Loucy (cell line): ENCODE measurements around the gene PLEKHM2.

Experiments
- EZH2phosphoT487 ChIP-seq: fragments of 200-600 bp; IDR thresholded peaks from 2 replicates; pipeline ENCODE4 v1.6.1; 2018; ENCODE audit warnings: antibody characterized with exemption, mild to moderate bottlenecking, moderate library complexity, borderline replicate concordance
- TF ChIP-seq, protein P1 (sequence below): fragments of 200-600 bp; sonication (generic); conservative IDR thresholded peaks from 2 replicates; pipeline ENCODE4 v1.5.1; 2014; ENCODE audit warnings: mild to moderate bottlenecking, antibody characterized with exemption, low read length

DNA sequence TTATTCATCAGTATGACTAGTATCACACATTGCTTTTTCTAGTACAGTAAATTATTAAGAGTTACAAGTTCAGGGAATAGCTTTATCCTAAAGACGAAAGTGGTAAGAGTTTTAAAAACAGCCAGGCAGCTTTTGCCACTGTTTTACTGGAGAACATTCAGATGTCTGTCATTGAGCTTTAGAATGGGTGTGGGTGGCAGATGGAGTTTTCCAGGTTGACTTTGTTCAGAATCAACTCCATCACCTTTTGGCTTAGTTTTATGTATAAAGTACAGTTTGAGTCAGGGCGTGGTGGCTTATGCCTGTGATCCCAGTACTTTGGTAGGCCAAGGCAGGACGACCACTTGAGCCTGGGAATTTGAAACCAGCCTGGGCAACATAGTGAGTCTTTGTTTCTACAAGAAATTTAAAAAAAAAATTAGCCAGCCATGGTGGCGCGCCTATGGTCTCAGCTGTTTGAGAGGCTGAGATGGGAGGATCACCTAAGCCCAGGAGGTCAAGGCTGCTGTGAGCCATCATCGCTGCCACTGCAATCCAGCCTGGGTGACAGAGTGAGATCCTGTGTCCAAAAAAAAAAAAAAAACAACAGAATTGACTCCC lies 29.9 kb upstream of the PLEKHM2 start:
- TF ChIP-seq, protein P1, sequence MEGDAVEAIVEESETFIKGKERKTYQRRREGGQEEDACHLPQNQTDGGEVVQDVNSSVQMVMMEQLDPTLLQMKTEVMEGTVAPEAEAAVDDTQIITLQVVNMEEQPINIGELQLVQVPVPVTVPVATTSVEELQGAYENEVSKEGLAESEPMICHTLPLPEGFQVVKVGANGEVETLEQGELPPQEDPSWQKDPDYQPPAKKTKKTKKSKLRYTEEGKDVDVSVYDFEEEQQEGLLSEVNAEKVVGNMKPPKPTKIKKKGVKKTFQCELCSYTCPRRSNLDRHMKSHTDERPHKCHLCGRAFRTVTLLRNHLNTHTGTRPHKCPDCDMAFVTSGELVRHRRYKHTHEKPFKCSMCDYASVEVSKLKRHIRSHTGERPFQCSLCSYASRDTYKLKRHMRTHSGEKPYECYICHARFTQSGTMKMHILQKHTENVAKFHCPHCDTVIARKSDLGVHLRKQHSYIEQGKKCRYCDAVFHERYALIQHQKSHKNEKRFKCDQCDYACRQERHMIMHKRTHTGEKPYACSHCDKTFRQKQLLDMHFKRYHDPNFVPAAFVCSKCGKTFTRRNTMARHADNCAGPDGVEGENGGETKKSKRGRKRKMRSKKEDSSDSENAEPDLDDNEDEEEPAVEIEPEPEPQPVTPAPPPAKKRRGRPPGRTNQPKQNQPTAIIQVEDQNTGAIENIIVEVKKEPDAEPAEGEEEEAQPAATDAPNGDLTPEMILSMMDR = no peak
- TF ChIP-seq EZH2phosphoT487 = no peak
